Measurements from ENCODE around the gene KLHDC8B.

KLHDC8B gene

DNA sequence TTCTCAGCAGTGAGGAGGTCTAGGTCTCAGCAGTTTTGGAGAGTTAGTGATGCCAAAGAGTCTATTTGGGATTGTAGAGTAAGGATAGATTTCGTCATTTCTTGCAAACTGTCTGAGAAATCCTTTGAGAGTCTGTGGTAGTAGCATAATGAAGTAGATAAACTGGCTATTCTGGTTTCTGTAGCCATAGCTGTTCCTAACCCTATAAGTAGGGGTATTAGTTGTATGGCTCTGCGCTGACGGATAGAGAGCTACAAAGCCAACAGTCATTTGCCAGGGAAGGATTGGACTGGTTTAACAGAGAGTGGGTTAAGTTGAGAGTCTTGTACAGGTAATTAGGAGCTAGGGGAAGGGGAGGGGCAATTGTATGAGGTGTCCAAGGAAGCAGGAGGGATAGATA lies 50.6 kb downstream of the KLHDC8B start:
- H3K4me1 ChIP-seq (ENCODE audit: insufficient read depth, low read length) = no peaks in the 10 kb centered on the region
- H3K9me3 ChIP-seq (ENCODE audit: control insufficient read depth, insufficient read depth, low read length) = peaks cover 6% of the 10 kb centered on the region
- no peak overlapping the region for H3K9ac ChIP-seq (ENCODE audit: low read depth, low read length)
- no peaks in the 10 kb centered on the region for H3K36me3 ChIP-seq (ENCODE audit: insufficient read depth, low read length)
